Thymus (tissue), 11 donors: Measurements from ENCODE around the gene FILIP1L. TPM values are rescaled to one million over a fixed set of nuclear protein-coding genes. Genes with fewer than 3 reads are reported as not detected.

Experiments used
- DNase-seq, 9 donors: peaks; one replicate each; pipeline ENCODE4 v3.0.0-alpha.2; 2013; ENCODE audit warnings: low spot score in 9 of 9, low read depth in 6 of 9, missing footprints in 1 of 9
- H3K27ac ChIP-seq, 2 donors: one replicate each; pipeline ENCODE4 v1.5.1; 2013; ENCODE audit warnings: control low read depth in 1 of 2, low read depth in 1 of 2, low read length in 1 of 2, mild to moderate bottlenecking in 1 of 2, moderate library complexity in 1 of 2
- H3K27me3 ChIP-seq, 2 donors: one replicate each; pipeline ENCODE4 v1.5.1; 2013; ENCODE audit warnings: low read length in 1 of 2; ENCODE audit not compliant: control insufficient read depth in 2 of 2, insufficient read depth in 1 of 2
- H3K36me3 ChIP-seq, 2 donors: one replicate each; pipeline ENCODE4 v1.5.1; 2013; ENCODE audit warnings: low read length in 1 of 2, mild to moderate bottlenecking in 1 of 2, moderate library complexity in 1 of 2; ENCODE audit not compliant: control insufficient read depth in 2 of 2, insufficient read depth in 2 of 2
- H3K4me1 ChIP-seq, 2 donors: one replicate each; pipeline ENCODE4 v1.5.1; 2013; ENCODE audit warnings: low read length in 2 of 2; ENCODE audit not compliant: control insufficient read depth in 2 of 2, insufficient read depth in 2 of 2
- H3K4me3 ChIP-seq, 2 donors: one replicate each; pipeline ENCODE4 v1.5.1; 2013; ENCODE audit warnings: low read length in 2 of 2, control low read depth in 1 of 2, mild to moderate bottlenecking in 1 of 2
- H3K9me3 ChIP-seq, 2 donors: one replicate each; pipeline ENCODE4 v1.5.1; 2013; ENCODE audit warnings: low read length in 1 of 2, mild to moderate bottlenecking in 1 of 2; ENCODE audit not compliant: control insufficient read depth in 2 of 2, insufficient read depth in 1 of 2
- WGBS: extraction: QIAGEN DNeasy Blood & Tissue Kit; methylation state at CpG from one replicate; pipeline ENCODE4 v1.1.7; 2013; 5-methylcytosine and 5-hydroxymethylcytosine counted together
- polyA plus RNA-seq: library from polyadenylated mRNA; stranded (reverse); fragments of 200-250 nt; gene quantifications from one replicate; pipeline ENCODE4 v1.2.3, GENCODE V29; 2013
- total RNA-seq: library from RNA; stranded (reverse); fragments of 120-200 nt; gene quantifications from one replicate; pipeline ENCODE4 v1.2.4, GENCODE V29; 2013
- donor health status: healthy.

The FILIP1L gene
- total and polyA plus RNA-seq, 2 donors: 6.6 to 15.5 TPM

DNA sequence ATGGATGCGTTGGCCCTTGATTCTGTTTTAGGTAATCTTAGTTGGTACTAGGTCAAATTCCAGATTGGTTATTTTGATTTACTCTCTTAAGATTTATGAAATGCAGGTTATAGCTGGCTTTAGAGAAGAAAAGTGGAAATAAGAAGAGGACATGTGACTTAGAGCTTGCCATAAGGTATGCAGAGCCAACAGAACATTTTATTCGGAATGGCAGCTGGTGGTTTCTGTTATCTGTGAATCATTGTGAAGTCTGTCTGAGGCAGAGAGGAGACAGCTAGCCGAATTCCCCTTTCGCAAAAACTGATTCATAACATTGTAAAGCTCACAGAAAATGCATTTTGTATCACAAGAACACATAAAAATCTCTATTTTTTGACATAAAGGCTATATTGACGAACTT lies 82.1 kb downstream of the FILIP1L start:
- DNase-seq: no peak
- Histone ChIP-seq H3K4me1 (peaks cover 0 to 5% of the 10 kb centered on the region in 2 donors), H3K4me3 (no peak overlapping the region), H3K9me3 (no peaks in the 10 kb centered on the region), H3K36me3 (no peaks in the 10 kb centered on the region), H3K27me3 (no peaks in the 10 kb centered on the region), H3K27ac (no peak overlapping the region)
- WGBS: 93% methylated on average over 5 of the region's 5 CpGs

DNA sequence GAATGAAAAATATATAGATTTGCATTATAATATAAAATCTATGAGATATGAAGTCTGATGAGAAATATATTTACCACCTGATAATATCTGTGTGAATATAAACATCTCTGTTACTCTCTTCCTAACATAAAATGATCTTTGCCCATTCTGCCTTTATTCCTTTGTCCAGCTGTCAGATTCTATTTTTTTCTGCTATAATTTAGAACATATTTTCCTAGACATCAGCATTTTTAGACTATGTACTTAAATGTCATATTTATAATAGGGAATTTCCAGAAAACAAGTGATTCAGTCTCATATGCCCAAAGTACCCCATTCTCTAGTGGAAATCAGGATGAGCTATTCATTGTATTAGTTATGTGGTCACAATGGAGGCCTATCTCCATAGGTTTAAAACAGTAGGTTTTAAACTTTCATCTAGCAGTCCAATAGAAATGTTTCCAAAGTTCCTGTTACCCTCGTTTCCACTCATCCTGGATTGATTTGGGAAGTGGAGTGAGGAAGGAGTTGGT lies 83.3 kb downstream of the FILIP1L start:
- H3K9me3 ChIP-seq: no peaks in the 10 kb centered on the region
- no peaks in the 10 kb centered on the region for H3K36me3 ChIP-seq
- H3K27ac ChIP-seq: no peak overlapping the region
- H3K27me3 ChIP-seq: no peaks in the 10 kb centered on the region
- H3K4me1 ChIP-seq: peaks cover 0 to 5% of the 10 kb centered on the region in 2 donors
- 96% methylated on average over 1 of the region's 1 CpG for WGBS
- no peak for DNase-seq
- no peak overlapping the region for H3K4me3 ChIP-seq

DNA sequence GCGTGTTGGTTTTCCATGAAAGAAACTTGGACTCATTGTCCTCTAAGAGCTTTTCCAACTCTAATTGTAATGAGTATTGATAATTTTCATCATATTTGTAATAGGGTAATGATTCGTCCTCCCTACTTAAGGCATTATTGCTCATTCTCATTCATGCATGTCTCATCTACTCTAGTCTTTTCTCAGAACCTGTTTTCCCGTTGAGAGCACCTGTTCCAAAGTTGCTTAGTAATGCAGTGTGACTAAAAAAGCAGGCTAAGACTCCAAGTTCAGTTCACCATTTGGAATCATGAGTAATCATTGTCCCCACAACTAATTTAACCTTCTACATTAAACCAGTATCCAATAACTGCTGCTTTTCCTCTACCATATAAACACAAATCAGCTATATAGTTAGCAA lies 84.0 kb downstream of the FILIP1L start:
- Histone ChIP-seq H3K27ac (peak overlapping the region in 1 of 2 donors; percentile 48), H3K4me1 (peaks cover 0 to 5% of the 10 kb centered on the region in 2 donors)
- WGBS: 95% methylated on average over 3 of the region's 3 CpGs

DNA sequence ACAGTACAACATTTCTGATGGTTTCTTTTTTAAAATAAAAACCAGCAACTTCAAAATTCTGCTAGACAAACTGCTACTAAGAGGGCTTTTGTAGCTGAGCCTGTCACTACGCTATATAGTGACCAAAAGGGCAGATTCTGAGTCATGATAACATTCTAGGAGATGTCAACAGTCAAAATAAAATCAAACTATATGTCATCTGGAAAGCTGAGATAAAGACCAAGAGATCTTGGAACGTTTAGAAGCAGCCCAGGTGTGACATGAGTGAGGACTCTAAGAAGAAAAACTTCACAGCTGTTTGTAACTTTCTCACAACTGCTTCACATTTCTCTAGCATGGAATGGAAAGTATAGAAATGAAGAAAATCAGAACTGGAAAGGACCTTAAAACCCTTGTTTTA lies 84.6 kb downstream of the FILIP1L start:
- Histone ChIP-seq H3K4me1 (peaks cover 0 to 5% of the 10 kb centered on the region in 2 donors), H3K27ac (peak overlapping the region in 1 of 2 donors; percentile 48), H3K4me3 (no peak overlapping the region), H3K9me3 (no peaks in the 10 kb centered on the region), H3K36me3 (no peaks in the 10 kb centered on the region), H3K27me3 (no peaks in the 10 kb centered on the region)
- DNase-seq: peak in 3 of 9 donors; percentile 3 to 34 (median 17)
- 43% methylated on average over 2 of the region's 2 CpGs for WGBS

More for the DNA sequence above, 84.0 kb downstream of the FILIP1L start:
- H3K9me3 ChIP-seq: no peaks in the 10 kb centered on the region
- H3K4me3 ChIP-seq: no peak overlapping the region
- no peaks in the 10 kb centered on the region for H3K36me3 ChIP-seq
- no peaks in the 10 kb centered on the region for H3K27me3 ChIP-seq
- DNase-seq: no peak

DNA sequence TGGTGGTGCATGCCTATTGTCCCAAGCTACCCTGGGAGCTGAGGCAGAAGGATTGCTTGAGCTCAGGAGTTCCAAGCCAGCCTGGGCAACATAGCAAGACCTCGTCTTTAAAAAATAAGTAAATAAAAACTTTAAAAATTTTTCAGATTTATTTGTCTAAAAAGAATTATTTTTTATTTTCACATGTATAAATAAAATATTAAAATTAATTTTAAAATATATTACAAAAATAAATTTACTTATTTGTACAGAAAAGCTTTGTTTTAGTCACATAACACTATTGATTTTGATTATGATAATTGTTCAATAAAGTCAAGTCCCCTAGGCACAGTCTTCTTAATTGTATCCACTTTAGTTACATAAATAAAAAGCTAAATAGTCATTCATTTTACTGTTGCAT lies 85.2 kb downstream of the FILIP1L start:
- Histone ChIP-seq H3K4me1 (peaks cover 0 to 5% of the 10 kb centered on the region in 2 donors), H3K9me3 (no peaks in the 10 kb centered on the region), H3K36me3 (no peaks in the 10 kb centered on the region), H3K27me3 (no peaks in the 10 kb centered on the region), H3K27ac (no peak overlapping the region), H3K4me3 (no peak overlapping the region)
- 97% methylated on average over 1 of the region's 1 CpG for WGBS
- DNase-seq: no peak

DNA sequence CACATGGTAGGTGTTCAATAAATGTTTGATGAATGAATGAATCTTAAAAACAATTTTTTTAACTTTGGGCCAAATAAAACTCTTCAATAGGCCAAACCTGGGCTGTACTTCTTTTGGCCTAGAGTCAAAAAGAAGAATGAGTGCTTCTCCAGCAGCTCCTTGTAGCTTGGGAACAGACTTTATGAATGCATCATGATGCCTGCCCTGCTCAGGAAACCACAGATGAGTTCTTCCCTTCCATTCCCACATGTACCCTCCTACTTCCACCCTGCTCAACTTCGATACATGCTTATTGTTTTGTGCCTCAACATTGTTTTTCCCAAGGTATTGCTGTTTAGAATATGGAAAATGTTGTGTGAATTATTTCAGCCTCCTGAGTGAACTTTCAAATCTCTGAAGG lies 87.0 kb downstream of the FILIP1L start:
- Histone ChIP-seq H3K9me3 (no peaks in the 10 kb centered on the region), H3K36me3 (no peaks in the 10 kb centered on the region), H3K27me3 (no peaks in the 10 kb centered on the region), H3K27ac (no peak overlapping the region), H3K4me3 (no peak overlapping the region), H3K4me1 (peaks cover 0 to 5% of the 10 kb centered on the region in 2 donors)
- DNase-seq: no peak
- WGBS: 78% methylated on average over 1 of the region's 1 CpG

DNA sequence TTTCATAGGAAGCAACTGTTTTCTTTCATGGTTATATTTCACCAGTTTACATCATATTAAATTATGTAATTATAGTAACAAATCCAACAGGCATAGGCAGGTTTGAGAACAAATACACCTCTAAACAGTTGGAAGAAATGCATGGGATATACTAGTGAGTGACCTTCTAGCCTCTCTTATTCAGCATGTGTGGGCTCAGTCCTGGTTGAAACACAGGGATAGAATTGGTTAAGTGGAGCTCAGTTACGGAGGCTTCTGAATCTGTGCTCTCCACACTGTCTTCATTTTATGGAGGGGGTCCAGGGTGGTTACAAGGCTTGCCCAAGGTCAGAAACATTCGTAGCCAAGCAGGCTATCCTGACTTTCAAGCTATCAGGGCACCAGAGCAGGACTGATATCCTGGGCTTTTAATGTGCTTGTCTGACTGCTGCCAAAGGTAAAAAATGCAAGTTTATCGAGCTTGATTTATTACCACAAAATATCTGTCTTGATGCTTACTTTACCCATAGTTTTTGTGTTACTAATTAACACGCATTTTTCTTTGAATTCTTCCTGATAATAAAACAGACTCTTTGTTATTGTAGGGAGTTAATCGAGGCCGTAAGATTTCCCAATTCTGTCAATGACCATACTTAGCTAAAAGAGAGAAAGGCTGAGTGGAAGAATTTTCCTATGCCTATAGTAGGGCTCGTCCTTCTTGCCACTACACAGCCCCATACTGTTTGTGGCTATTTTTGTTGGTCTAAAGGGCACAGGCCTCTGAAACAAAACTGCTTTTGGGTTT lies 89.6 kb downstream of the FILIP1L start:
- WGBS: 94% methylated on average over 7 of the region's 7 CpGs
- no peaks in the 10 kb centered on the region for H3K36me3 ChIP-seq
- H3K4me3 ChIP-seq: no peak overlapping the region
- no peaks in the 10 kb centered on the region for H3K27me3 ChIP-seq
- DNase-seq: no peak
- no peaks in the 10 kb centered on the region for H3K4me1 ChIP-seq
- H3K27ac ChIP-seq: no peak overlapping the region
- no peaks in the 10 kb centered on the region for H3K9me3 ChIP-seq

DNA sequence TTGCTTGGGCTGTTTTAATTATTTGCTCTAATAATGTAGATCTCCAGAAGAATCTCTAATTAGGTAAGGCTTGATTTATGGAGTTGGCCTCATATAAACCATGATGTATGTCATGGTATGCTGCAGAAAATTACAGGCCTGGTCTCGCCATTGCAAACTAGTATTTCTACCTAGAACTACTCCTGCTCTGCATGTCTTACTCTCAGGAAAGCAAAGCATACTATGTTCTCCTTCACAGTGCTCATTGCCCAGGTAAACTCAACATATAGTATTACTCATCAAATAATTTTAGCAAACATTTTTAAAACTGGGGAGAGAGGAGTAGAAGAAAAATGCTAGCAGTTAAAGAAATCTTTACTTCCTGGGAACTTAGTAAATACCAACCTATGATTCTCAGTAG lies 90.7 kb downstream of the FILIP1L start:
- Histone ChIP-seq H3K4me3 (no peak overlapping the region), H3K27me3 (no peaks in the 10 kb centered on the region), H3K36me3 (no peaks in the 10 kb centered on the region), H3K9me3 (no peaks in the 10 kb centered on the region), H3K27ac (no peak overlapping the region), H3K4me1 (no peaks in the 10 kb centered on the region)
- 97% methylated on average over 1 of the region's 1 CpG for WGBS
- DNase-seq: no peak

DNA sequence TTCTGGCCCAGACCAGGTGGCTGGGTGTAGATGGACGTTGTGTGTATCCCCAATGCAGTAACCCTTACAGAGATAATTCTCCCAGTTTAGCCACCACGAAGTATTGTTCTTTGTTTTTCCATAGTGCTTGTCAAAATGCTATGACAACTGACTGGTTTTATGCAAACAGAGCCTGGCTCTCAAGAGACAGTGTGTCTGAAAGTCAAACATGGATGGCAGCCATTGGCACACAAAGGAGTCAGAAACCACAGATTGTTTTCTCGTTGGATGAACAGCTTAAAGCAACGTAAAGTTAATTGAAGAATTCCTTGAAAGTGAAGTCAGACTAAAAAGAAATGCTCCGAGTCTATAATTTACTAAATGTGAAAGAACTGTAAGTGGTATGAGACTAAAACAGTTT lies 91.2 kb downstream of the FILIP1L start:
- Histone ChIP-seq H3K4me3 (no peak overlapping the region), H3K9me3 (no peaks in the 10 kb centered on the region), H3K4me1 (no peaks in the 10 kb centered on the region), H3K27ac (no peak overlapping the region), H3K27me3 (no peaks in the 10 kb centered on the region), H3K36me3 (no peaks in the 10 kb centered on the region)
- WGBS: 92% methylated on average over 5 of the region's 5 CpGs
- no peak for DNase-seq
